ENCODE measurements around the gene RARRES2. TPM values are rescaled to one million over a fixed set of nuclear protein-coding genes. Genes with fewer than 3 reads are reported as not detected.

RARRES2 gene
- polyA plus RNA-seq, 1 of the 3 experiments (the other 2 are of a cell fraction): 0.43 TPM

GRCh38 chr7:150311146-150311545, 30.3 kb downstream of the RARRES2 start (continued):
- TF ChIP-seq JUND (IDR thresholded peaks at IDR 0.05): no peak

GRCh38 chr7:150308575-150308974, 32.9 kb downstream of the RARRES2 start:
- POLR2A ChIA-PET: no interaction called here
- no peak overlapping the region for H3K4me3 ChIP-seq (ENCODE audit: low read depth in 2 of 2, low read length in 1 of 2)
- no peaks in the 10 kb centered on the region for H3F3A ChIP-seq (replicated peaks; ENCODE audit: insufficient read depth)
- H3K4me1 ChIP-seq (ENCODE audit: control insufficient read depth in 1 of 2, insufficient read depth in 2 of 2, low read depth in 1 of 2, low read length in 1 of 2): no peaks in the 10 kb centered on the region
- no peaks in the 10 kb centered on the region; the same call in 1 of the 2 replicates for H3K27me3 ChIP-seq (ENCODE audit: insufficient read depth)
- H3K9ac ChIP-seq: no peak overlapping the region
- H3K9me2 ChIP-seq: no peaks in the 10 kb centered on the region
- H4K20me1 ChIP-seq (ENCODE audit: insufficient read depth): no peaks in the 10 kb centered on the region
- H2AFZ ChIP-seq (ENCODE audit: low read depth): no peak overlapping the region
- CTCF ChIA-PET: no interaction called here
- TF ChIP-seq PBX3 (IDR thresholded peaks at IDR 0.05) (no peak), FOXM1 (IDR thresholded peaks at IDR 0.05; ENCODE audit: low read depth) (no peak), TEAD4 (IDR thresholded peaks at IDR 0.05; ENCODE audit: borderline replicate concordance, insufficient read depth) (no peak), ELF1 (IDR thresholded peaks at IDR 0.05) (no peak), SMC3 (IDR thresholded peaks at IDR 0.05; ENCODE audit: low read depth, low read length) (no peak), TCF12 (IDR thresholded peaks at IDR 0.05) (no peak), IRF3 (IDR thresholded peaks at IDR 0.05; ENCODE audit: low read depth, low read length) (no peak), POLR2AphosphoS5 (IDR thresholded peaks at IDR 0.05; ENCODE audit: low read depth, low read length) (no peak), GABPA (IDR thresholded peaks at IDR 0.05; ENCODE audit: low read depth) (no peak), EZH2phosphoT487 (IDR thresholded peaks at IDR 0.05; ENCODE audit: borderline replicate concordance, low read depth) (no peak), FOXJ3 (CRISPR knock-in tag; IDR thresholded peaks at IDR 0.05) (no peak), CHD2 (IDR thresholded peaks at IDR 0.05; ENCODE audit: low read length, partially characterized antibody) (no peak), USF2 (IDR thresholded peaks at IDR 0.05; ENCODE audit: borderline replicate concordance, low read depth, low read length) (no peak), RAD21 (IDR thresholded peaks at IDR 0.05; ENCODE audit: low read length) (no peak), CTCF (IDR thresholded peaks at IDR 0.05) (no peak)
- TF ChIP-seq, protein P1, sequence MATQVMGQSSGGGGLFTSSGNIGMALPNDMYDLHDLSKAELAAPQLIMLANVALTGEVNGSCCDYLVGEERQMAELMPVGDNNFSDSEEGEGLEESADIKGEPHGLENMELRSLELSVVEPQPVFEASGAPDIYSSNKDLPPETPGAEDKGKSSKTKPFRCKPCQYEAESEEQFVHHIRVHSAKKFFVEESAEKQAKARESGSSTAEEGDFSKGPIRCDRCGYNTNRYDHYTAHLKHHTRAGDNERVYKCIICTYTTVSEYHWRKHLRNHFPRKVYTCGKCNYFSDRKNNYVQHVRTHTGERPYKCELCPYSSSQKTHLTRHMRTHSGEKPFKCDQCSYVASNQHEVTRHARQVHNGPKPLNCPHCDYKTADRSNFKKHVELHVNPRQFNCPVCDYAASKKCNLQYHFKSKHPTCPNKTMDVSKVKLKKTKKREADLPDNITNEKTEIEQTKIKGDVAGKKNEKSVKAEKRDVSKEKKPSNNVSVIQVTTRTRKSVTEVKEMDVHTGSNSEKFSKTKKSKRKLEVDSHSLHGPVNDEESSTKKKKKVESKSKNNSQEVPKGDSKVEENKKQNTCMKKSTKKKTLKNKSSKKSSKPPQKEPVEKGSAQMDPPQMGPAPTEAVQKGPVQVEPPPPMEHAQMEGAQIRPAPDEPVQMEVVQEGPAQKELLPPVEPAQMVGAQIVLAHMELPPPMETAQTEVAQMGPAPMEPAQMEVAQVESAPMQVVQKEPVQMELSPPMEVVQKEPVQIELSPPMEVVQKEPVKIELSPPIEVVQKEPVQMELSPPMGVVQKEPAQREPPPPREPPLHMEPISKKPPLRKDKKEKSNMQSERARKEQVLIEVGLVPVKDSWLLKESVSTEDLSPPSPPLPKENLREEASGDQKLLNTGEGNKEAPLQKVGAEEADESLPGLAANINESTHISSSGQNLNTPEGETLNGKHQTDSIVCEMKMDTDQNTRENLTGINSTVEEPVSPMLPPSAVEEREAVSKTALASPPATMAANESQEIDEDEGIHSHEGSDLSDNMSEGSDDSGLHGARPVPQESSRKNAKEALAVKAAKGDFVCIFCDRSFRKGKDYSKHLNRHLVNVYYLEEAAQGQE (IDR thresholded peaks at IDR 0.05; ENCODE audit: low read depth, low read length): no peak
- TF ChIP-seq, protein P2, sequence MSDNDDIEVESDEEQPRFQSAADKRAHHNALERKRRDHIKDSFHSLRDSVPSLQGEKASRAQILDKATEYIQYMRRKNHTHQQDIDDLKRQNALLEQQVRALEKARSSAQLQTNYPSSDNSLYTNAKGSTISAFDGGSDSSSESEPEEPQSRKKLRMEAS (IDR thresholded peaks at IDR 0.05; ENCODE audit: low read depth): no peak
- H3K9me3 ChIP-seq: no peaks in the 10 kb centered on the region
- H3K79me2 ChIP-seq (ENCODE audit: insufficient read depth): no peaks in the 10 kb centered on the region
- H3K27ac ChIP-seq (ENCODE audit: low read depth in 2 of 2, low read length in 1 of 2): no peak overlapping the region
- no peaks in the 10 kb centered on the region for H3K36me3 ChIP-seq (replicated peaks in 1 of 2; ENCODE audit: control insufficient read depth in 1 of 2, insufficient read depth in 2 of 2, low read length in 1 of 2)
- no peak for DNase-seq
- H3K4me2 ChIP-seq: no peak overlapping the region

Measured in SK-N-SH (cell line).